ENCODE measurements around the gene RALGAPA1.

The RALGAPA1 gene

DNA sequence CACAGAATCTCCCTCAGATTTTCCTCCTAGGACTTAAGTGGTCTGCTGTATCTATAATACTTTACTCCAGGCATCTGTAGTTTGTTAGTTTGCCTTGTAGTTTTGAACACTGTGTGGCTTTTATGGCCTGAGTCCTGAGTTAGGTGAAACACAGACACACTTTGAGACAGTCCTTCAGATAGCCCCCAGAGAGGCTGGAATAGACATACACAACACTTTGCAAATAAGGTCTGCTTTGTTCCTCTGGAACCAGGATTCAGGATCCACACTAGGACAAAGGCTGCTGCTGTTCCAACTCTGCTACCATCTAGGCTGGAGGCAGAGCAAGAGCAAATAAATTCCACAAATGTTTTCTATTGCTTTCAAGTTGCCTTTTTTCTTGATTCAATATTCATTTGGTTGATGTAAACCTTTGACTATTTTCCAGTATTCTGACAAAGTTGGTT, 316.5 kb downstream of the RALGAPA1 start:
- DNase-seq (ENCODE audit: extremely low read depth, low read depth): no peak
- TF ChIP-seq, protein P1, sequence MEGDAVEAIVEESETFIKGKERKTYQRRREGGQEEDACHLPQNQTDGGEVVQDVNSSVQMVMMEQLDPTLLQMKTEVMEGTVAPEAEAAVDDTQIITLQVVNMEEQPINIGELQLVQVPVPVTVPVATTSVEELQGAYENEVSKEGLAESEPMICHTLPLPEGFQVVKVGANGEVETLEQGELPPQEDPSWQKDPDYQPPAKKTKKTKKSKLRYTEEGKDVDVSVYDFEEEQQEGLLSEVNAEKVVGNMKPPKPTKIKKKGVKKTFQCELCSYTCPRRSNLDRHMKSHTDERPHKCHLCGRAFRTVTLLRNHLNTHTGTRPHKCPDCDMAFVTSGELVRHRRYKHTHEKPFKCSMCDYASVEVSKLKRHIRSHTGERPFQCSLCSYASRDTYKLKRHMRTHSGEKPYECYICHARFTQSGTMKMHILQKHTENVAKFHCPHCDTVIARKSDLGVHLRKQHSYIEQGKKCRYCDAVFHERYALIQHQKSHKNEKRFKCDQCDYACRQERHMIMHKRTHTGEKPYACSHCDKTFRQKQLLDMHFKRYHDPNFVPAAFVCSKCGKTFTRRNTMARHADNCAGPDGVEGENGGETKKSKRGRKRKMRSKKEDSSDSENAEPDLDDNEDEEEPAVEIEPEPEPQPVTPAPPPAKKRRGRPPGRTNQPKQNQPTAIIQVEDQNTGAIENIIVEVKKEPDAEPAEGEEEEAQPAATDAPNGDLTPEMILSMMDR (IDR thresholded peaks at IDR 0.05; ENCODE audit: low read depth, low read length): no peak
